Measurements from ENCODE around the gene SPOCD1. TPM values are rescaled to one million over a fixed set of nuclear protein-coding genes. Genes with fewer than 3 reads are reported as not detected.

Gene SPOCD1
- total and polyA plus RNA-seq, 5 donors from 2014 or later = 1.1 TPM; not detected in 4

DNA sequence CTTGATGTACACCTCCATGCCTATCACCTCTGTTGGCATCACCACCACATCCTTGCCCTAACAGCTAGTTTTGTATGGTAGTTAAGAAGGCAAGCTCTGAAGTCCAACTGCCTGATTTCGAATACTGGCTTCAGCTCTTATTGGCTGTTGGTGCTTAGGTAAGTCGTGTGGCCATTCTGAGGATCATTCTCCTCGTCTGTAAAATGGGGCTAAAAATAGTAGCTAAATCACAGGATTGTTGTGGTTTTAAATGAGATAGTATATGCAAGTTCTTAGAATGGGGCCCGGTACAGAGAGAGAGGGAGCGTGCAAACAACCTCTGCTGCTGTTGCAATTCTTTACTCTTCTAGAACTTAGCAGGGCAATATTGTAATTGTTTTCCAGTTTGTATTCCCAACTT lies 20.8 kb upstream of the SPOCD1 start:
- H3K27me3 ChIP-seq (ENCODE audit: control insufficient read depth, insufficient read depth, low read length) = no peaks in the 10 kb centered on the region
- H3K27ac ChIP-seq (ENCODE audit: insufficient read depth, low read length, poor library complexity, severe bottlenecking) = no peak overlapping the region
- Mint-ChIP-seq H3K36me3 (no peaks in the 10 kb centered on the region), H3K4me3 (no peak overlapping the region), H3K27me3 (peaks cover 19% of the 10 kb centered on the region), H3K9me3 (no peaks in the 10 kb centered on the region), H3K4me1 (peaks cover 0 to 15% (median 9%) of the 10 kb centered on the region in 4 donors), H3K27ac (no peak overlapping the region)
- no peaks in the 10 kb centered on the region for H3K36me3 ChIP-seq (ENCODE audit: control insufficient read depth, insufficient read depth, low read length)
- ATAC-seq (ENCODE audit: low read depth in 2 of 2) (no peak), DNase-seq (peak in 1 of 3 donors; percentile 56)
- H3K4me1 ChIP-seq (ENCODE audit: control insufficient read depth, insufficient read depth, low read length, poor library complexity, severe bottlenecking) = no peaks in the 10 kb centered on the region
- H3K4me3 ChIP-seq (ENCODE audit: low read depth, low read length) = no peak overlapping the region
- H3K9me3 ChIP-seq (ENCODE audit: control insufficient read depth in 2 of 2, low read length in 2 of 2) = no peaks in the 10 kb centered on the region

DNA sequence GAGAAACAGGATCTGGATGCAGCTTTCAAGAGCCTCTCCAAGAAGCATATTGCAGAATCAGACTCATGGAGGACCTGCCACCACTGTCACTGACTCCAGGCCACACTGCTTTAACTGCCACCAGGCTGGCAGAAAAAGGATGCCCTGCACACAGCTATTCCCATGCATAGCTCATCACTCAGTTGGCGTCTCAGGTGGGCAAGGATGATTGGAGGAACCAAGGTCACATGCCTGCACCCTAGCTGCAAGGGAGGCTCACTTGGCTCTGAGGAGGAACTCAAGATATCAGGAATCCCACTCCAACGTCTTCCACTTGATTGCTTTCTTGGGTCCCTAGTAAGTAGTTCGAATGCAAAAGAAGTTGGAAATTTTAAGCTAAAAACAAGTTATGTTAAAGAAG lies 19.6 kb upstream of the SPOCD1 start:
- Mint-ChIP-seq H3K27me3 (peaks cover 21% of the 10 kb centered on the region), H3K4me1 (peaks cover 0 to 16% (median 13%) of the 10 kb centered on the region in 4 donors), H3K4me3 (no peak overlapping the region), H3K36me3 (no peaks in the 10 kb centered on the region), H3K27ac (no peak overlapping the region), H3K9me3 (peaks cover 0 to 2% (median 0%) of the 10 kb centered on the region in 7 donors)
- H3K27ac ChIP-seq (ENCODE audit: insufficient read depth, low read length, poor library complexity, severe bottlenecking) = no peak overlapping the region
- H3K27me3 ChIP-seq (ENCODE audit: control insufficient read depth, insufficient read depth, low read length) = no peaks in the 10 kb centered on the region
- no peaks in the 10 kb centered on the region for H3K9me3 ChIP-seq (ENCODE audit: control insufficient read depth in 2 of 2, low read length in 2 of 2)
- H3K36me3 ChIP-seq (ENCODE audit: control insufficient read depth, insufficient read depth, low read length) = no peaks in the 10 kb centered on the region
- H3K4me1 ChIP-seq (ENCODE audit: control insufficient read depth, insufficient read depth, low read length, poor library complexity, severe bottlenecking) = no peaks in the 10 kb centered on the region
- no peak for DNase-seq
- no peak overlapping the region for H3K4me3 ChIP-seq (ENCODE audit: low read depth, low read length)
- ATAC-seq (ENCODE audit: low read depth in 2 of 2) = no peak

DNA sequence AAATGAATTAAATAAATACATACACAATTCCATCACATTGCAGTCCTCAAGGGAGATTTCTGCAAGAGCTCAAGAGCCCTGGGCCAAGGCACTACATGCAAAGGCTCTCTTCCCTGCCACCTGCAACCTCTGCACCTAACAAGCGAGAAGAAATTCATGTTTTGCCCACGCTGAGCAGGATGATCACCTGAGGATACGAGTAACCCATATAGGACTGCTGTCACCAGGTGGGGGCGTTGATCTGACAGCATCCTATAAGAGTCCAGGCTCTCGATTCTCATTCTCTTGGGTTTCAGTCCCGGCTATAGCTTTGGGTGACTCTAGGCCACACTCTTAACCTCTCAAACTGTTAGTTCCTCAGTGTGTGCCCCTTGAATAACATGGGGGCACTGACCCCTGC lies 18.7 kb upstream of the SPOCD1 start:
- Histone ChIP-seq H3K36me3 (ENCODE audit: control insufficient read depth, insufficient read depth, low read length) (no peaks in the 10 kb centered on the region), H3K9me3 (ENCODE audit: control insufficient read depth in 2 of 2, low read length in 2 of 2) (no peaks in the 10 kb centered on the region), H3K4me3 (ENCODE audit: low read depth, low read length) (no peak overlapping the region), H3K27ac (ENCODE audit: insufficient read depth, low read length, poor library complexity, severe bottlenecking) (no peak overlapping the region), H3K4me1 (ENCODE audit: control insufficient read depth, insufficient read depth, low read length, poor library complexity, severe bottlenecking) (no peaks in the 10 kb centered on the region), H3K27me3 (ENCODE audit: control insufficient read depth, insufficient read depth, low read length) (no peaks in the 10 kb centered on the region)
- peaks cover 0 to 21% (median 13%) of the 10 kb centered on the region in 4 donors for H3K4me1 Mint-ChIP-seq
- ATAC-seq (ENCODE audit: low read depth in 2 of 2) = no peak
- peaks cover 21% of the 10 kb centered on the region for H3K27me3 Mint-ChIP-seq
- DNase-seq = peak in 1 of 3 donors; percentile 59
- peaks cover 0 to 2% (median 0%) of the 10 kb centered on the region in 7 donors for H3K9me3 Mint-ChIP-seq
- H3K4me3 Mint-ChIP-seq = no peak overlapping the region
- no peaks in the 10 kb centered on the region for H3K36me3 Mint-ChIP-seq
- peak overlapping the region in 1 of 3 donors; percentile 8 for H3K27ac Mint-ChIP-seq

DNA sequence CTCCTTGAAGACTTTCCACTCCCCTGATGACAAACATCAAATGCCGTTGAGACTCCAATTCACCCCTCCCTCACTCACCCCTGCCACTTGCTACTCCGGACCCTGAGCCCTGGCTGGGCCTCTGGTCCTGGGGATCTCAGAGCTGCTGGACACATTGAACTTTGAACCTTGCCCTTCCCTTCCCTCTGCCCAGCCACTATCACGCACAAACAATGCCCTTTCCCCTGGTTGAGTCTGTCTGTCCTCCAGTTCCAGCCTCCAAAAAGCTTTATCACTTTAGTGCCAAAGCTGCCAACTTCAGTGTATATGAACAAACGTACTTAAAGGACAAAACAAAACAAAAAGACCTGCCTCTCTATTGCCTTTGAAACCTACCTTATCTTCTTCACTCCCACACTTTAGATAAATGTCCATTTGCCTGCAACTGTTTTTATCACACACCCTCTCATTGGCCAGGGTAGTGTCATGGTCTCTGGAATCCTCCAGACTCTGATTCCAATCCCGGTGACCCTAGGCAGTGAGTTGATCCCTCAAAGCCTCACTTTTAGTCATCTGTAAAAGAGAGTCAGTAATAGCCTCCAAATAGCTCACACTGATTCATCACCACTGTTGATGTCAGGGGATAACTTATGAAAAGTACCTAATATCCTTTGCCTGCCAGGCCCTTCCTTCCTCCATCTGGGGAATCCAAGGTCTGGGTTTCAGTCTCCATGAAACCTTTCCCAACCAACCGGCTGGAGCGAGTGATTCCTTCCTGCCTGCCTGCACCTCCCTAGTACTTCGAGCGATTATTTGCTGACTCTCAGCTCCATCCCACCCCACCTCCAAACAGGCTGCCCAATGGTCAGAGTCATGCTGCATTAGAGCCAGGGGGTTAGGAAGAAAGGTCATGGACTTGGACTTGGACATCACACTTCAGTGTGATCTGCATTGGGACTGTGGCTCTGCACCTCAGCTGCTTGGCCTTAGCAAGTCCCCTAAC lies 15.9 kb upstream of the SPOCD1 start:
- H3K9me3 Mint-ChIP-seq = peaks cover 0 to 2% (median 0%) of the 10 kb centered on the region in 7 donors
- H3K36me3 Mint-ChIP-seq = no peaks in the 10 kb centered on the region
- Histone ChIP-seq H3K4me1 (ENCODE audit: control insufficient read depth, insufficient read depth, low read length, poor library complexity, severe bottlenecking) (peaks cover 23% of the 10 kb centered on the region), H3K9me3 (ENCODE audit: control insufficient read depth in 2 of 2, low read length in 2 of 2) (no peaks in the 10 kb centered on the region), H3K4me3 (ENCODE audit: low read depth, low read length) (no peak overlapping the region), H3K27ac (ENCODE audit: insufficient read depth, low read length, poor library complexity, severe bottlenecking) (no peak overlapping the region), H3K36me3 (ENCODE audit: control insufficient read depth, insufficient read depth, low read length) (no peaks in the 10 kb centered on the region), H3K27me3 (ENCODE audit: control insufficient read depth, insufficient read depth, low read length) (no peaks in the 10 kb centered on the region)
- no peak for DNase-seq
- peak overlapping the region; percentile 7 to 29 (median 16) for H3K27ac Mint-ChIP-seq
- H3K4me1 Mint-ChIP-seq = peaks cover 4 to 40% (median 29%) of the 10 kb centered on the region in 4 donors
- ATAC-seq (ENCODE audit: low read depth in 2 of 2) = no peak
- H3K4me3 Mint-ChIP-seq = peak overlapping the region in 1 of 4 donors; percentile 86
- peaks cover 10% of the 10 kb centered on the region for H3K27me3 Mint-ChIP-seq

DNA sequence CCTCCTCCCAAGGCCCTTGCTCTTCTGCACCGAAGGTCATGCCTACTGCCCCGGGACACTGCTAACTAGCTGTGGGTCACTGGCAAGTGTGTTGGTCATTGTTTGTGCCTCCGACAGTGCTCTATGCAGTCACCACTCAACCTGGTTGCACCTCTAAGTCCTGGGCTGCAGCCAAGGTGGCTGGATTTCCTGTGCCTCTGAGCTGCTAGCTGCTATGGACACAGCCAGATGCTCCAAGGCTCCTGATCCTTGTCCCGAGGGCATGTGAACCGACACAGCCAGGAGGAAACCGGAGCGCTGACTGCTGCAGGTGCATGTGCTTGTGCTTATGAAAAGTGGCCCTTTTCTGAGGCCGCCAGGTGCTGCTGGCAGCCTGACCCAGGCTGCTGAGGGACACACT lies 14.7 kb upstream of the SPOCD1 start:
- no peak overlapping the region for H3K27ac ChIP-seq (ENCODE audit: insufficient read depth, low read length, poor library complexity, severe bottlenecking)
- peak overlapping the region in 1 of 4 donors; percentile 16 for H3K4me3 Mint-ChIP-seq
- DNase-seq (no peak), ATAC-seq (ENCODE audit: low read depth in 2 of 2) (no peak)
- no peaks in the 10 kb centered on the region for H3K36me3 Mint-ChIP-seq
- peaks cover 0 to 2% (median 0%) of the 10 kb centered on the region in 7 donors for H3K9me3 Mint-ChIP-seq
- no peaks in the 10 kb centered on the region for H3K36me3 ChIP-seq (ENCODE audit: control insufficient read depth, insufficient read depth, low read length)
- H3K4me3 ChIP-seq (ENCODE audit: low read depth, low read length) = no peak overlapping the region
- H3K4me1 Mint-ChIP-seq = peaks cover 6 to 43% (median 27%) of the 10 kb centered on the region in 4 donors
- H3K4me1 ChIP-seq (ENCODE audit: control insufficient read depth, insufficient read depth, low read length, poor library complexity, severe bottlenecking) = peaks cover 26% of the 10 kb centered on the region
- no peak overlapping the region for H3K27ac Mint-ChIP-seq
- peaks cover 7% of the 10 kb centered on the region for H3K27me3 Mint-ChIP-seq
- H3K9me3 ChIP-seq (ENCODE audit: control insufficient read depth in 2 of 2, low read length in 2 of 2) = no peaks in the 10 kb centered on the region
- no peaks in the 10 kb centered on the region for H3K27me3 ChIP-seq (ENCODE audit: control insufficient read depth, insufficient read depth, low read length)

DNA sequence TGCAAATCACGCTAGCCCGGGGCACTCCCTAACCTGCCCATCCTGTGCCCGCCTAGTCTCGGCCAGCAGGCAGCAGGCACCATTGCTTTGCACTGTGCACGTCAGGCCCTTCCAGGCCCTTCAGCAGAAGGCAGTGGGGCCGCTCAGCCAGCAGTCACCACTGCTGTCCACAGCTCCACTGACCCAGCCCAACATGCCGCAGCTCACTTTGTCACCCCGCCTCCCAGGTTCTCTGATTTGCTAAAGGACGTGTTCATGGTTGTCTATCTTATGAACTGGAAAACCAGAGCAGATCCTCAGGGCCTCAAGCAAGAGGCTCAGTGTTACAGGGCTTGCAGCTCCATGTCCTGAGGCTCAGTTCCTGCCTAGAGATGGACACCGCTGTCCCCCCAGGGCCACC lies 14.2 kb upstream of the SPOCD1 start:
- Mint-ChIP-seq H3K9me3 (peaks cover 0 to 2% (median 0%) of the 10 kb centered on the region in 7 donors), H3K4me3 (no peak overlapping the region), H3K36me3 (no peaks in the 10 kb centered on the region), H3K4me1 (peaks cover 6 to 43% (median 27%) of the 10 kb centered on the region in 4 donors), H3K27me3 (peaks cover 7% of the 10 kb centered on the region), H3K27ac (no peak overlapping the region)
- Histone ChIP-seq H3K4me3 (ENCODE audit: low read depth, low read length) (no peak overlapping the region), H3K27me3 (ENCODE audit: control insufficient read depth, insufficient read depth, low read length) (no peaks in the 10 kb centered on the region), H3K27ac (ENCODE audit: insufficient read depth, low read length, poor library complexity, severe bottlenecking) (no peak overlapping the region), H3K4me1 (ENCODE audit: control insufficient read depth, insufficient read depth, low read length, poor library complexity, severe bottlenecking) (peaks cover 26% of the 10 kb centered on the region), H3K9me3 (ENCODE audit: control insufficient read depth in 2 of 2, low read length in 2 of 2) (no peaks in the 10 kb centered on the region), H3K36me3 (ENCODE audit: control insufficient read depth, insufficient read depth, low read length) (no peaks in the 10 kb centered on the region)
- DNase-seq (no peak), ATAC-seq (ENCODE audit: low read depth in 2 of 2) (no peak)

DNA sequence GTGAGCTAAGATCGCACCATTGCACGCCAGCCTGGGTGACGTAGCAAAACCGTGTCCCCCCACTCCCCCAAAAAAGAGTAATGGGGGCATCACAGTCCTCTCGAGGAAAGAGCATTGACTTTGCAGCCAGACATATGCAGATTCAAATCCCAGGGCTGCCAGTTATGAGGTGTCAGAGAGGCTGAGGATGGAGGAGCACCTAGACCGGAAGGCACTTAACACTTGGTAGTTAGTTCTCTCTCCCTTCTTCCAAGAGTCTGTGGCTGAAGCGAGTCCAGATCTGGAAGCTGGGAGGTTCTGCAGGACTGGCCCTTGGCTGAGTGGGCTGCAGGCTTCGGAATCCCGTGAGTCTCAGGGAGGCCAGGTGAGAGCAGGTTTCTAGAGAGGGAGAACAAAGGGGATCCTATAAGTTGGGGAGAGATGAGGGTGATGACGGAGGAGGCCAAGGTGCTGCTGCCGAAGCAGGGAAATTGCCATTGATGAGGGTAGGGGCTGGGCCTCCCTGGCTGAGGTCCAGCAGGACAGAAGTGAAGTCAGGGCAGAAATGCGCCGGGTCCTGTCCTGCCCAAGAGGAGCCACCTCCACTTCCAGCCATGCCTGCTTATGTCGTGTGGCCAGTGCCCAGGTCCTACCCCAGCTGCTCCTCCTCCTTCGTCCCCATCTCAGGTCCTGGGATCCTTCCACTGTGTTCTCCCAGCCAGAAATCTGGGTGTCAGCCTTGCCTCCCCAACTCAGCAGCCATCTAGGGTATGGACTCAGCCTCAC lies 13.3 kb upstream of the SPOCD1 start:
- ATAC-seq (ENCODE audit: low read depth in 2 of 2) (no peak), DNase-seq (no peak)
- H3K36me3 ChIP-seq (ENCODE audit: control insufficient read depth, insufficient read depth, low read length) = no peaks in the 10 kb centered on the region
- no peaks in the 10 kb centered on the region for H3K9me3 ChIP-seq (ENCODE audit: control insufficient read depth in 2 of 2, low read length in 2 of 2)
- H3K4me1 ChIP-seq (ENCODE audit: control insufficient read depth, insufficient read depth, low read length, poor library complexity, severe bottlenecking) = peaks cover 26% of the 10 kb centered on the region
- H3K27ac ChIP-seq (ENCODE audit: insufficient read depth, low read length, poor library complexity, severe bottlenecking) = no peak overlapping the region
- Mint-ChIP-seq H3K4me1 (peaks cover 6 to 37% (median 26%) of the 10 kb centered on the region in 4 donors), H3K9me3 (peaks cover 0 to 2% (median 0%) of the 10 kb centered on the region in 7 donors), H3K4me3 (peak overlapping the region in 1 of 4 donors; percentile 28), H3K27me3 (peaks cover 7% of the 10 kb centered on the region), H3K36me3 (no peaks in the 10 kb centered on the region), H3K27ac (no peak overlapping the region)
- no peaks in the 10 kb centered on the region for H3K27me3 ChIP-seq (ENCODE audit: control insufficient read depth, insufficient read depth, low read length)
- H3K4me3 ChIP-seq (ENCODE audit: low read depth, low read length) = no peak overlapping the region
